Parathyroid adenoma (tissue), 2 donors: ENCODE data around the gene CCL1.

Experiments used
- H2AFZ ChIP-seq: fragments of 300-600 bp; sonication (generic); one replicate; pipeline ENCODE4 v1.7.0; 2017; ENCODE audit warnings: antibody characterized with exemption, mild to moderate bottlenecking
- H3K27ac ChIP-seq: fragments of 300-600 bp; sonication (generic); one replicate; pipeline ENCODE4 v1.7.0; 2017
- H3K27me3 ChIP-seq: fragments of 300-600 bp; sonication (generic); one replicate; pipeline ENCODE4 v1.7.0; 2017; ENCODE audit warnings: low read length; ENCODE audit not compliant: control insufficient read depth, insufficient read depth
- H3K36me3 ChIP-seq: fragments of 300-600 bp; sonication (generic); one replicate; pipeline ENCODE4 v1.7.0; 2017; ENCODE audit warnings: low read length; ENCODE audit not compliant: control insufficient read depth, insufficient read depth
- H3K4me1 ChIP-seq: fragments of 300-600 bp; sonication (generic); one replicate; pipeline ENCODE4 v1.7.0; 2017; ENCODE audit warnings: control low read depth
- H3K4me2 ChIP-seq: fragments of 300-600 bp; sonication (generic); one replicate; pipeline ENCODE4 v1.7.0; 2017; ENCODE audit warnings: low read length
- H3K4me3 ChIP-seq: fragments of 300-600 bp; sonication (generic); one replicate; pipeline ENCODE4 v1.7.0; 2017; ENCODE audit warnings: low read depth, low read length
- H3K79me2 ChIP-seq: fragments of 300-600 bp; sonication (generic); one replicate; pipeline ENCODE4 v1.7.0; 2017; ENCODE audit warnings: control low read depth
- H3K9ac ChIP-seq: fragments of 300-600 bp; sonication (generic); one replicate; pipeline ENCODE4 v1.7.0; 2017; ENCODE audit warnings: mild to moderate bottlenecking
- H3K9me3 ChIP-seq: fragments of 300-600 bp; sonication (generic); one replicate; pipeline ENCODE4 v1.7.0; 2017; ENCODE audit warnings: low read length; ENCODE audit not compliant: control insufficient read depth
- TF ChIP-seq, protein P1 (sequence below): fragments of 300-600 bp; sonication (generic); IDR thresholded peaks from one replicate; pipeline ENCODE4 v1.7.0; 2017; ENCODE audit warnings: antibody characterized with exemption, mild to moderate bottlenecking
- donor health status: primary hyperparathyroidism.

The CCL1 gene

DNA sequence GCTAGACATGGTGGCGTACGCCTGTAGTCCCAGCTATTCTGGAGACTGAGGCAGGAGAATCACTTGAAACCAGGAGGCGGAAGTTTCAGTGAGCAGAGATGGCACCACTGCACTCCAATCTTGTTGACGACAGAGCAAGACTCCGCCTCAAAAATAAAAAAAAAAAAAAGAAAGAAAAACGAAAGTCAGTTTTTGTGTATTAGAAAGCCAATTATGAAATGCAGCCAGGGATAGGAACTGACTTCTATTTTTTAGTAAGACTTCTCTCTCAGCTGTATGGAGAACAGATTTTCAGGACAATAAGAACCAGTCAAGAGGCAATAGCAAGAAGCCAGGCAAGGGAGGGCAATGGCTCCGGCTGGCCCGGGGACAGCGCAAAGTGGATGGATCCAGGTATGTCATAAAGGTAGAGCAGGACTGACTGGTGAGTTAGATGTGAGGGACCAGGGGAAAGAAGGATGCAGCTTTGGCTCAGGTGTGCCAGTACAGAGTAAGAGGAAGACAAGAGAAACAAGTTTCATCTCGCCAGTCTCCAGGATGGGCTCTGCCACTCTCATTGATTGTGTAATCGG, 12.5 kb upstream of the CCL1 start:
- no peak overlapping the region for H2AFZ ChIP-seq
- H3K9ac ChIP-seq: no peak overlapping the region
- H3K36me3 ChIP-seq: no peaks in the 10 kb centered on the region
- TF ChIP-seq, protein P1, sequence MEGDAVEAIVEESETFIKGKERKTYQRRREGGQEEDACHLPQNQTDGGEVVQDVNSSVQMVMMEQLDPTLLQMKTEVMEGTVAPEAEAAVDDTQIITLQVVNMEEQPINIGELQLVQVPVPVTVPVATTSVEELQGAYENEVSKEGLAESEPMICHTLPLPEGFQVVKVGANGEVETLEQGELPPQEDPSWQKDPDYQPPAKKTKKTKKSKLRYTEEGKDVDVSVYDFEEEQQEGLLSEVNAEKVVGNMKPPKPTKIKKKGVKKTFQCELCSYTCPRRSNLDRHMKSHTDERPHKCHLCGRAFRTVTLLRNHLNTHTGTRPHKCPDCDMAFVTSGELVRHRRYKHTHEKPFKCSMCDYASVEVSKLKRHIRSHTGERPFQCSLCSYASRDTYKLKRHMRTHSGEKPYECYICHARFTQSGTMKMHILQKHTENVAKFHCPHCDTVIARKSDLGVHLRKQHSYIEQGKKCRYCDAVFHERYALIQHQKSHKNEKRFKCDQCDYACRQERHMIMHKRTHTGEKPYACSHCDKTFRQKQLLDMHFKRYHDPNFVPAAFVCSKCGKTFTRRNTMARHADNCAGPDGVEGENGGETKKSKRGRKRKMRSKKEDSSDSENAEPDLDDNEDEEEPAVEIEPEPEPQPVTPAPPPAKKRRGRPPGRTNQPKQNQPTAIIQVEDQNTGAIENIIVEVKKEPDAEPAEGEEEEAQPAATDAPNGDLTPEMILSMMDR: no peak
- H3K4me3 ChIP-seq: no peak overlapping the region
- H3K4me1 ChIP-seq: no peaks in the 10 kb centered on the region
- H3K27me3 ChIP-seq: no peaks in the 10 kb centered on the region
- no peaks in the 10 kb centered on the region for H3K79me2 ChIP-seq
- H3K27ac ChIP-seq: no peak overlapping the region
- H3K4me2 ChIP-seq: no peak overlapping the region
- H3K9me3 ChIP-seq: no peaks in the 10 kb centered on the region

DNA sequence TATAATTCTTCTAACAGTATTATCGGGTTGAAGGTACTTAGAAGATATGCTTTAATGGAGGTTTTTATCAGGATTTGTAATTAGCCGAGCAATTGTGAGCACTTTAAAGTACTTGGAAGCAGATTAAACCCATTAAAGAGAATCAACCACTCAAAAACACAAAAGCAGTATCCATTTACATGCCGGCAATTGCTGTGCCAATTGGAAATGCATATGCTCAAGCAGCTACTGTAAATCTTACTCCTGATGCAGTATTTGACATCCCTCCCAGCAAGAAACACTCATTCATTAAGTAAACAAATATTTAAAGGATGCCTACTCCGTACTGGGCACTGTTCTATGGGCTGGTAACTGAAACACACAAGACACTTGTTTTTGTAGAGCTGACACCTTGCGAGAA, 11.4 kb upstream of the CCL1 start:
- no peaks in the 10 kb centered on the region for H3K79me2 ChIP-seq
- no peak overlapping the region for H3K27ac ChIP-seq
- no peaks in the 10 kb centered on the region for H3K9me3 ChIP-seq
- H3K9ac ChIP-seq: no peak overlapping the region
- no peaks in the 10 kb centered on the region for H3K27me3 ChIP-seq
- no peak overlapping the region for H3K4me3 ChIP-seq
- no peak overlapping the region for H3K4me2 ChIP-seq
- H2AFZ ChIP-seq: no peak overlapping the region
- TF ChIP-seq, protein P1: no peak
- no peaks in the 10 kb centered on the region for H3K4me1 ChIP-seq
- H3K36me3 ChIP-seq: no peaks in the 10 kb centered on the region

DNA sequence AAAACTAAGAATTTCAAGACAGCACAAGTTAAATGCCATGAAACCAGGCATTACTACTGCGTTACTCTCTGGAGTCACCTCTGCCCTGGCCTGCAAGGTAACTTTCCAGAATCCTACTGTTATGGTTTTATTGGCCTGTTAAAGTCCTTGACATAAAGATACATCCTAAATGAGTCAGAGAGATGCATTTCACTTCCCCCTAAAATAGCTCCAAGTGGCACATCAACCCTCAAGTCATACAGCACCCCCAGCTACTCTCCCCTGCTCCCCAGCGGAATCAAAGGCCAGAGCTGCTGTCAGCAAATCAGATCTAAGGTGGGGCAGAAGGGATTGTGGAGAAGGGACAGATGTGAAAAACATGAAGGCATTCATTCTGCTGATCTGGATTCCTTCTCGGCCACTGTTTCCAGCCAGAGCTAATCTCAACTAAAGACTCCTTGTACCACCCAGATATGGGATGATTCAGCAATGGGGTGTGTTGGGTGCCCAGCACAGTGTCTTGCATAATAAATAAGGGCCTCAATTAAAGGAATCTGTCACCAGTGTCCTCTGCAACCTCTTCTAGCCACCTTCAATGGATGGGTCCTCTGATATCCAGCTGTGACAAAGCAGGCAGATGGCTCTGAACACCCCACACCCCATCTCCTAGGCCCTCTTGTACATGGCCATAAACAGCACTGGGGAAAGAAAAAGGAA, 8.5 kb upstream of the CCL1 start:
- H3K9me3 ChIP-seq: no peaks in the 10 kb centered on the region
- H3K79me2 ChIP-seq: no peaks in the 10 kb centered on the region
- H3K27ac ChIP-seq: no peak overlapping the region
- no peak overlapping the region for H3K4me3 ChIP-seq
- H2AFZ ChIP-seq: no peak overlapping the region
- no peak overlapping the region for H3K4me2 ChIP-seq
- H3K4me1 ChIP-seq: no peaks in the 10 kb centered on the region
- H3K27me3 ChIP-seq: no peaks in the 10 kb centered on the region
- H3K9ac ChIP-seq: no peak overlapping the region
- H3K36me3 ChIP-seq: no peaks in the 10 kb centered on the region
- TF ChIP-seq, protein P1: no peak

DNA sequence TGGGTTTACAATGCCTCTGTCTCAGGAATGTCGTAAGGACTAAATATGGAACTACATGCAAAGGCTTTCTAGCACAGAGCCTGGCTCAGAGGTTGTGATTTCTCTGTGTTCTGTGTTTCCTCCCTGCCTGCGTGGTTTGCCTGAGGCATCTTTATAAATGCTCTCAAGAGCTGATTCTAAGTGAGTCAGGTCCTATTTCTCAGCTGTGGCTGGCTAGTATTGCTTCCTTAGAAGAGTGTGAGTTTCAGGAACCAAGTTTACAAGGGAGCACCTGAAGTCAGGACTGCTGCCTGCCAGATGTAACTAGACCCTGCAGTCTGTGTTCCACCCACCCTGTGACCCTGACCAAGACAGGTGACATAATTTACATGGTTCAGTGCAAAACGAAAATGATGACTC, 8.0 kb upstream of the CCL1 start:
- Histone ChIP-seq H3K4me2 (no peak overlapping the region), H3K9me3 (no peaks in the 10 kb centered on the region), H3K36me3 (no peaks in the 10 kb centered on the region), H3K4me3 (no peak overlapping the region), H3K9ac (no peak overlapping the region), H3K27me3 (no peaks in the 10 kb centered on the region), H3K27ac (no peak overlapping the region), H2AFZ (no peak overlapping the region), H3K79me2 (no peaks in the 10 kb centered on the region), H3K4me1 (no peaks in the 10 kb centered on the region)
- TF ChIP-seq, protein P1: no peak
